HepG2 (cell line): Measurements from ENCODE around the gene TSACC.
A peak's percentile ranks its signal among the peaks of the same experiment; 100 is the strongest.

ENCODE experiments used
- KDM5B ChIP-seq: sonication (generic); formaldehyde crosslinking; IDR thresholded peaks from 2 replicates; pipeline ENCODE4 v1.4.0; 2020; ENCODE audit warnings: missing genetic modification reagents, mild to moderate bottlenecking, borderline replicate concordance
- TF ChIP-seq, protein P1 (sequence below): sonication (generic); formaldehyde crosslinking; IDR thresholded peaks from 2 replicates; pipeline ENCODE4 v1.5.0; 2020; ENCODE audit warnings: mild to moderate bottlenecking, missing genetic modification reagents, moderate library complexity

DNA sequence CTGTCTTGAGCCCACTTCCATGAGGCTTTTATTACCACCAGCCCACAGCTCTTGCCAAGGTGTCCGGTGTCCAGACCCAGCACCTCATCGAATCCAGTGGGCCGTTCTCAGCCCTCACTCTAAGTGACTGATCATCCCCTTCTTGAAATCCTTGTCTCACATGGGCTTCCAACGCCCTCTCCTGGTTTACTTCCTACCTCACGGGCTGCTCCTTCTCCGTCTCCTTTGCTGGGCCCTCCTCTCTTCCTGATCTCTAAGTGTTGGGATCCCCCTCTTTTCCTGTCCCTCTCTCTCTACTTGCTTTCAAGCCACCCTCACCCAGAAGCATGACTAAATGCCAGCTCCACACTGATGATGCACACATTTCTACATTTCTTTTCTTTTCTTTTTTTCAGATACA is 21.6 kb downstream of the TSACC start:
- TF ChIP-seq KDM5B = no peak
- TF ChIP-seq, protein P1, sequence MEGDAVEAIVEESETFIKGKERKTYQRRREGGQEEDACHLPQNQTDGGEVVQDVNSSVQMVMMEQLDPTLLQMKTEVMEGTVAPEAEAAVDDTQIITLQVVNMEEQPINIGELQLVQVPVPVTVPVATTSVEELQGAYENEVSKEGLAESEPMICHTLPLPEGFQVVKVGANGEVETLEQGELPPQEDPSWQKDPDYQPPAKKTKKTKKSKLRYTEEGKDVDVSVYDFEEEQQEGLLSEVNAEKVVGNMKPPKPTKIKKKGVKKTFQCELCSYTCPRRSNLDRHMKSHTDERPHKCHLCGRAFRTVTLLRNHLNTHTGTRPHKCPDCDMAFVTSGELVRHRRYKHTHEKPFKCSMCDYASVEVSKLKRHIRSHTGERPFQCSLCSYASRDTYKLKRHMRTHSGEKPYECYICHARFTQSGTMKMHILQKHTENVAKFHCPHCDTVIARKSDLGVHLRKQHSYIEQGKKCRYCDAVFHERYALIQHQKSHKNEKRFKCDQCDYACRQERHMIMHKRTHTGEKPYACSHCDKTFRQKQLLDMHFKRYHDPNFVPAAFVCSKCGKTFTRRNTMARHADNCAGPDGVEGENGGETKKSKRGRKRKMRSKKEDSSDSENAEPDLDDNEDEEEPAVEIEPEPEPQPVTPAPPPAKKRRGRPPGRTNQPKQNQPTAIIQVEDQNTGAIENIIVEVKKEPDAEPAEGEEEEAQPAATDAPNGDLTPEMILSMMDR (CRISPR knock-in tag) = peak; percentile 36
